Measurements from ENCODE around the gene C1QTNF8.

The C1QTNF8 gene

GRCh38 chr16:1134776-1135458 lies 38.9 kb upstream of the C1QTNF8 start:
- no peak for ATAC-seq
- TF ChIP-seq TOX (CRISPR knock-in tag; IDR thresholded peaks at IDR 0.05; ENCODE audit: borderline replicate concordance) (no peak), ZFP30 (CRISPR knock-in tag; IDR thresholded peaks at IDR 0.05) (no peak), ESRRG (CRISPR knock-in tag; IDR thresholded peaks at IDR 0.05) (no peak), RARB (CRISPR knock-in tag; IDR thresholded peaks at IDR 0.05) (no peak), CSDC2 (CRISPR knock-in tag; IDR thresholded peaks at IDR 0.05) (no peak), TCF4 (CRISPR knock-in tag; IDR thresholded peaks at IDR 0.05; ENCODE audit: borderline replicate concordance) (no peak), ISL1 (CRISPR knock-in tag; IDR thresholded peaks at IDR 0.05) (no peak), SNAI2 (CRISPR knock-in tag; IDR thresholded peaks at IDR 0.05) (no peak), ARNTL (CRISPR knock-in tag; IDR thresholded peaks at IDR 0.05; ENCODE audit: borderline replicate concordance, low read depth) (no peak)
- TF ChIP-seq, protein P1, sequence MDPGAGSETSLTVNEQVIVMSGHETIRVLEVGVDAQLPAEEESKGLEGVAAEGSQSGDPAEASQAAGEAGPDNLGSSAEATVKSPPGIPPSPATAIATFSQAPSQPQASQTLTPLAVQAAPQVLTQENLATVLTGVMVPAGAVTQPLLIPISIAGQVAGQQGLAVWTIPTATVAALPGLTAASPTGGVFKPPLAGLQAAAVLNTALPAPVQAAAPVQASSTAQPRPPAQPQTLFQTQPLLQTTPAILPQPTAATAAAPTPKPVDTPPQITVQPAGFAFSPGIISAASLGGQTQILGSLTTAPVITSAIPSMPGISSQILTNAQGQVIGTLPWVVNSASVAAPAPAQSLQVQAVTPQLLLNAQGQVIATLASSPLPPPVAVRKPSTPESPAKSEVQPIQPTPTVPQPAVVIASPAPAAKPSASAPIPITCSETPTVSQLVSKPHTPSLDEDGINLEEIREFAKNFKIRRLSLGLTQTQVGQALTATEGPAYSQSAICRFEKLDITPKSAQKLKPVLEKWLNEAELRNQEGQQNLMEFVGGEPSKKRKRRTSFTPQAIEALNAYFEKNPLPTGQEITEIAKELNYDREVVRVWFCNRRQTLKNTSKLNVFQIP (CRISPR knock-in tag; IDR thresholded peaks at IDR 0.05; ENCODE audit: borderline replicate concordance, low read depth) = no peak
- TF ChIP-seq, protein P2, sequence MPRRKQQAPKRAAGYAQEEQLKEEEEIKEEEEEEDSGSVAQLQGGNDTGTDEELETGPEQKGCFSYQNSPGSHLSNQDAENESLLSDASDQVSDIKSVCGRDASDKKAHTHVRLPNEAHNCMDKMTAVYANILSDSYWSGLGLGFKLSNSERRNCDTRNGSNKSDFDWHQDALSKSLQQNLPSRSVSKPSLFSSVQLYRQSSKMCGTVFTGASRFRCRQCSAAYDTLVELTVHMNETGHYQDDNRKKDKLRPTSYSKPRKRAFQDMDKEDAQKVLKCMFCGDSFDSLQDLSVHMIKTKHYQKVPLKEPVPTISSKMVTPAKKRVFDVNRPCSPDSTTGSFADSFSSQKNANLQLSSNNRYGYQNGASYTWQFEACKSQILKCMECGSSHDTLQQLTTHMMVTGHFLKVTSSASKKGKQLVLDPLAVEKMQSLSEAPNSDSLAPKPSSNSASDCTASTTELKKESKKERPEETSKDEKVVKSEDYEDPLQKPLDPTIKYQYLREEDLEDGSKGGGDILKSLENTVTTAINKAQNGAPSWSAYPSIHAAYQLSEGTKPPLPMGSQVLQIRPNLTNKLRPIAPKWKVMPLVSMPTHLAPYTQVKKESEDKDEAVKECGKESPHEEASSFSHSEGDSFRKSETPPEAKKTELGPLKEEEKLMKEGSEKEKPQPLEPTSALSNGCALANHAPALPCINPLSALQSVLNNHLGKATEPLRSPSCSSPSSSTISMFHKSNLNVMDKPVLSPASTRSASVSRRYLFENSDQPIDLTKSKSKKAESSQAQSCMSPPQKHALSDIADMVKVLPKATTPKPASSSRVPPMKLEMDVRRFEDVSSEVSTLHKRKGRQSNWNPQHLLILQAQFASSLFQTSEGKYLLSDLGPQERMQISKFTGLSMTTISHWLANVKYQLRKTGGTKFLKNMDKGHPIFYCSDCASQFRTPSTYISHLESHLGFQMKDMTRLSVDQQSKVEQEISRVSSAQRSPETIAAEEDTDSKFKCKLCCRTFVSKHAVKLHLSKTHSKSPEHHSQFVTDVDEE (CRISPR knock-in tag; IDR thresholded peaks at IDR 0.05) = no peak

GRCh38 chr16:1133810-1134520 lies 37.9 kb upstream of the C1QTNF8 start:
- TF ChIP-seq ZNF8 (CRISPR knock-in tag; IDR thresholded peaks at IDR 0.05) (no peak), TCF4 (CRISPR knock-in tag; IDR thresholded peaks at IDR 0.05; ENCODE audit: borderline replicate concordance) (no peak), ZFP3 (CRISPR knock-in tag; IDR thresholded peaks at IDR 0.05) (no peak), OSR1 (CRISPR knock-in tag; IDR thresholded peaks at IDR 0.05) (no peak), CSRNP3 (CRISPR knock-in tag; IDR thresholded peaks at IDR 0.05) (no peak), ESRRG (CRISPR knock-in tag; IDR thresholded peaks at IDR 0.05) (no peak), ISL1 (CRISPR knock-in tag; IDR thresholded peaks at IDR 0.05) (no peak), ZC3H10 (CRISPR knock-in tag; IDR thresholded peaks at IDR 0.05) (no peak), ZNF565 (CRISPR knock-in tag; conservative IDR thresholded peaks at IDR 0.05; ENCODE audit: low read depth) (no peak), SNAI2 (CRISPR knock-in tag; IDR thresholded peaks at IDR 0.05) (no peak), PPARA (CRISPR knock-in tag; IDR thresholded peaks at IDR 0.05; ENCODE audit: borderline replicate concordance) (no peak), ZFP30 (CRISPR knock-in tag; IDR thresholded peaks at IDR 0.05) (no peak), CSDC2 (CRISPR knock-in tag; IDR thresholded peaks at IDR 0.05) (no peak)
- TF ChIP-seq, protein P2 (CRISPR knock-in tag; IDR thresholded peaks at IDR 0.05) = no peak
- TF ChIP-seq, protein P1 (CRISPR knock-in tag; IDR thresholded peaks at IDR 0.05; ENCODE audit: borderline replicate concordance, low read depth) = no peak
- peak; percentile 18 for ATAC-seq

All from SK-N-SH treated with all-trans-retinoic acid at 6 μM for 48 hours (cell line).